ENCODE results near the gene GP5.

GP5 gene

DNA sequence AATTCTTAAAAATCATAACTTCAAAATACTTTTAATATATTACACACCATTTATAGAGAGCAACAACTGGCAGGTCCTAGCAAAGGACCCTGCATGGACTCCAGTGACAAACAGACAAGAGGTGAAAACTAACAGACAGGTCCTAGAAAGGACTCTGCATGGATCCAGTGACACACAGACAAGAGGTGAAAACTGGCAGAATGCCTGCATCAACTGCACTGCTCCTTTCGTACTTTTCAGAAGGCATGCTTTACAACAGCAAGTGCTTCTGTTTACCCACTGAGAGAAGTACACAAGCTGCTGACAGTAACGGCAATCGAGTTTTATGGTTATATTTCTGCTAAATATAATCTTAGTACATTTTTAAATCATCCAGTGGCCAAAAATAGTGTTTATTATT is 24.3 kb upstream of the GP5 start:
- DNase-seq (ENCODE audit: extremely low read depth, low read depth): no peak
- H3K4me3 ChIP-seq (replicated peaks; ENCODE audit: low read depth, low read length): no peak overlapping the region
- TF ChIP-seq, protein P1, sequence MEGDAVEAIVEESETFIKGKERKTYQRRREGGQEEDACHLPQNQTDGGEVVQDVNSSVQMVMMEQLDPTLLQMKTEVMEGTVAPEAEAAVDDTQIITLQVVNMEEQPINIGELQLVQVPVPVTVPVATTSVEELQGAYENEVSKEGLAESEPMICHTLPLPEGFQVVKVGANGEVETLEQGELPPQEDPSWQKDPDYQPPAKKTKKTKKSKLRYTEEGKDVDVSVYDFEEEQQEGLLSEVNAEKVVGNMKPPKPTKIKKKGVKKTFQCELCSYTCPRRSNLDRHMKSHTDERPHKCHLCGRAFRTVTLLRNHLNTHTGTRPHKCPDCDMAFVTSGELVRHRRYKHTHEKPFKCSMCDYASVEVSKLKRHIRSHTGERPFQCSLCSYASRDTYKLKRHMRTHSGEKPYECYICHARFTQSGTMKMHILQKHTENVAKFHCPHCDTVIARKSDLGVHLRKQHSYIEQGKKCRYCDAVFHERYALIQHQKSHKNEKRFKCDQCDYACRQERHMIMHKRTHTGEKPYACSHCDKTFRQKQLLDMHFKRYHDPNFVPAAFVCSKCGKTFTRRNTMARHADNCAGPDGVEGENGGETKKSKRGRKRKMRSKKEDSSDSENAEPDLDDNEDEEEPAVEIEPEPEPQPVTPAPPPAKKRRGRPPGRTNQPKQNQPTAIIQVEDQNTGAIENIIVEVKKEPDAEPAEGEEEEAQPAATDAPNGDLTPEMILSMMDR (IDR thresholded peaks at IDR 0.05; ENCODE audit: low read depth, low read length, missing control alignments): no peak

DNA sequence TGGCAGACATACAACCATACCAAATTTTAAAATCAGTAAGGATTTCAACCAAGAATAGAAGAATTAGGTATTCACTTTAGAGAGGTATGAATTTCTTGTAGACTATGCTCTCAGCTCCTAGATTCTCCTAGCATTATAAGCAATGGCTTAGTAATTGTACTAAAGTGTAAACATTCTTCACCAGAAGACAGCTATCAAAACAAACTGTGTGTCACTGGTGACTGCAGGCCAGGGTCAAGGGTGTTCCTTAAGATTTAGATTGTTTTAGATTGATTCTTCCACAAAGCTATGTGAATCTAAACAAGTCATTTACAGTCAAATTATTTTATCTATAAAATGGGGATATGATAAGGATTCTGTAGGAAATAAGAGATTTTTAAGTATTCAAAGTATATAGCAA is 23.1 kb upstream of the GP5 start:
- TF ChIP-seq, protein P1 (IDR thresholded peaks at IDR 0.05; ENCODE audit: low read depth, low read length, missing control alignments): no peak
- DNase-seq (ENCODE audit: extremely low read depth, low read depth): no peak
- H3K4me3 ChIP-seq (replicated peaks; ENCODE audit: low read depth, low read length): no peak overlapping the region

DNA sequence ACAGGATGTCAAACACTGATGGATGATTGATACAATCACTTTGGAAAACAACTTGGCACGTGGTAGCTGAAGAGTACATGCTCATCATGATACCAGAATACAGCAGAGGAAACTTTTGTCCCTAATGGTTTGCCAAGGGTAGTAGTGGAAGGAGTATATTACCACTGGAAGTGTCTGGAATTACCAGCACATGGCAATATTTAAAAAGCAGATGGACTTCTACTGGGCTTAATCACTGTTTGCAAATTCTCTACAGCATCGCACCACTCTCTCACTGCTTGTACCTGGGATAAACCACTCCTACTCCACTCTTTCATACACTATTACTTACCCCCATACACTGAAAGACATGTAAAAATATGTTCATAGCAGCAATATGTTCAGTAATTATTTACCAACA is 19.6 kb upstream of the GP5 start:
- TF ChIP-seq, protein P1 (IDR thresholded peaks at IDR 0.05; ENCODE audit: low read depth, low read length, missing control alignments): no peak
- no peak overlapping the region for H3K4me3 ChIP-seq (replicated peaks; ENCODE audit: low read depth, low read length)
- no peak for DNase-seq (ENCODE audit: extremely low read depth, low read depth)

DNA sequence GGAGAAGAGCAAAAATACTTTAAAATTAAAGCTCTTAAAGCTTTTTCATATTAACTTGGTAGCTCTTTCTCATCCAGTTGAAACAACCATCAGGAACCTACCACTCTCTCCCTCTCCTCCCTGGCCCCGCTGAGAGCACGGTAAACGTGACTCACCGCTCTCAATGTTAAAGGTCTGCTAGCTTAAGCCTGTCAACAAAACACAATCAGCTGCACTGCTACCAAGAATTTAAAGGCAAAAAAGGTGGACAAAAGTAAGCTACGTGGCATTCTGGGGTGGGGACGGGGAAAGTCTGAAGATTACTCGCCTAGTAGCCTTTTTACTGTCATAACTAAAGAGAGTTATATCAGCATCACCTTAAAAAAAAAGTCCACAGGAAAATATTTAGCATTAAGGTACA is 8.4 kb upstream of the GP5 start:
- DNase-seq (ENCODE audit: extremely low read depth, low read depth): no peak

DNA sequence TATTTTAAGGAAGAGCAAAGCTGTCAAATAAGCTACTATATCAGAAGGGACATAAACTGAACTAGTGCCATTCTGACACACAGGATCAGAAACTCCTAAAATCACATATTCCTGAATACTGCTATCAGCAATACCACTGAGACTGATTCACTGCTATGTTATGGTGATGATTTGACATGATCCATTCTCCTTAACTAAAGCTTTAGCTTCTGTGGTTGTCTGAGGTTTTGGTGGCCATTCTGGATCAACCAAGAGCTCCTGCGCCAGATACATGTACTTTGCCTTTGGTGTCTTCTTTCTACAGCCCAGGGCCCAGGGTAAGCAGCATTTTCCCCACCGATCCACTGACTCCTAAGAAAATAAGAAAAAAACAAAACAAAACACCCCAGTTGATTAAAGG is 6.7 kb upstream of the GP5 start:
- no peak overlapping the region for H3K4me3 ChIP-seq (replicated peaks; ENCODE audit: low read depth, low read length)
- no peak for DNase-seq (ENCODE audit: extremely low read depth, low read depth)
- TF ChIP-seq, protein P1 (IDR thresholded peaks at IDR 0.05; ENCODE audit: low read depth, low read length, missing control alignments): no peak

More for the DNA sequence above, 8.4 kb upstream of the GP5 start:
- H3K4me3 ChIP-seq (replicated peaks; ENCODE audit: low read depth, low read length): no peak overlapping the region
- TF ChIP-seq, protein P1 (IDR thresholded peaks at IDR 0.05; ENCODE audit: low read depth, low read length, missing control alignments): no peak

DNA sequence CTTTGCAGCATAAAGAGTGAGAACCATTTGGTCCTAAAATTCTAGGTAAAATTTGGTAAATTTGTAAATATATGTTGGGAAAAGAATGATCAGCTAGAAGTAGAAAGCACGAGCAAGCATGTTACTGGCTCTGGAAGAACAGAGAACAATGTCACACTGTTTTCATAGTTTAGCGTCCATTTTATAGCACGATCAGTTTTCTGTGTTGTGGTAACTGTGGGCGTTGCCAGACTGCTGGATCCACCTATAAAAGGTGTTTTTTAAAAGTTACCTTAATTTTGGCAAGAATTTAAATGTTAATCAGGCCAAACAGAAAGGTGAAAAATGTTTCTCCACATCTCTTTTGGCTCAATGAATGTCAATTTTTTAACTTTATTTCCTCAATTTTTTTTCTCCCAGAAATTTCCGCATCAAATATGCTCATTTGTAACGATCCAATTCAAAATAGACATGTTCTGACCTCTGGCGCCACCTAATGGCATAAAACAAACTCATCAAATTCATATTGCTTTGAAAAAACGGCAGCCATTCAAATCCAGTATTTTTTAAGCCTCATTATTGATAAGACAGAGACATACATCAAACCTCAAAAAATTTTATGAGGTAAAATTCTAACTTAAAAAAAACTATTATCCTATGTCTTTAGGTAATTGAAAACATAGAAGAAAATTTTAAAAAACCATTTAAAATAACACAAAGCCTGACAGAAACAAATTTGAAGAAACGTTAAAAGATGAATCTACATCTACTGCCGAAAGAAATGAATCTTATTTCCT is 5.5 kb upstream of the GP5 start:
- TF ChIP-seq, protein P1 (IDR thresholded peaks at IDR 0.05; ENCODE audit: low read depth, low read length, missing control alignments): peak; percentile 48
- peak; percentile 41 for DNase-seq (ENCODE audit: extremely low read depth, low read depth)

More for the DNA sequence above, 5.5 kb upstream of the GP5 start:
- H3K4me3 ChIP-seq (replicated peaks; ENCODE audit: low read depth, low read length): no peak overlapping the region

Measured in HFF-Myc (cell line).